GM21737 (cell line): Measurements from ENCODE around the gene CNPY2.

Source experiments
- ATAC-seq: cut with Tn5 transposase; IDR thresholded peaks from one replicate; pipeline ENCODE4 v1.9.1; 2021; ENCODE audit warnings: mild to moderate bottlenecking, moderate library complexity; ENCODE audit not compliant: unreplicated experiment

Gene CNPY2

DNA sequence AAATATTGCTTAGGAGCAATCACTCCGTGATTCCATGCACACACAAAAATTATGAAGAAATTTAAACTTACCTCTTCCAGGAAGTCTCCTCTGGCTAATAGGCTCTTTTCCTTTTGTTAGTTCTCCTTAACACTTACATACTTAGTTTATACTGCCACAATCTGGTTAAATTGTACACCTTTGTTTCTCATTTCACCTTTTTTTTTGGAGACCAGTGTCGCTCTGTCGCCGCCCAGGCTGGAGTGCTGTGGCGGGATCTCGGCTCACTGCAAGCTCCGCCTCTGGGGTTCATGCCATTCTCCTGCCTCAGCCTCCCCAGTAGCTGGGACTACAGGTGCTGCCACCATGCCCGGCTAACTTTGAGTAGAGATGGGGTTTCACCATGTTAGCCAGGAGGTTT is 55.4 kb downstream of the CNPY2 start:
- ATAC-seq, result no peak
